Osteoblast (primary cell): ENCODE results near the gene ELOVL1. TPM values are rescaled to one million over a fixed set of nuclear protein-coding genes. Genes with fewer than 3 reads are reported as not detected.

Source experiments
- DNase-seq: peaks from one replicate; pipeline ENCODE4 v3.0.0; 2011; ENCODE audit warnings: low spot score, mixed read lengths; ENCODE audit not compliant: insufficient read length; ENCODE audit errors: missing footprints
- H2AFZ ChIP-seq: 2 replicates; pipeline ENCODE4 v1.6.0; 2011; ENCODE audit warnings: mild to moderate bottlenecking, low read length
- H3K27ac ChIP-seq: 2 replicates; pipeline ENCODE4 v1.5.1; 2011; ENCODE audit warnings: mild to moderate bottlenecking, low read depth, low read length, moderate library complexity
- H3K27me3 ChIP-seq: 2 replicates; pipeline ENCODE4 v1.6.0; 2012; ENCODE audit warnings: mild to moderate bottlenecking, control low read depth, inconsistent platforms, low read length, moderate library complexity; ENCODE audit not compliant: insufficient read depth
- H3K36me3 ChIP-seq: 2 replicates; pipeline ENCODE4 v1.5.1; 2011; ENCODE audit warnings: mild to moderate bottlenecking, low read length, control low read depth, moderate library complexity; ENCODE audit not compliant: insufficient read depth
- H3K4me1 ChIP-seq: 2 replicates; pipeline ENCODE4 v1.5.1; 2011; ENCODE audit warnings: mild to moderate bottlenecking, low read length, control low read depth, moderate library complexity; ENCODE audit not compliant: insufficient read depth
- H3K4me2 ChIP-seq: 2 replicates; pipeline ENCODE4 v1.6.0; 2011; ENCODE audit warnings: mild to moderate bottlenecking, low read length; ENCODE audit not compliant: insufficient read depth
- H3K4me3 ChIP-seq: fragments of 200-600 bp; sonication (generic); 3 replicates; pipeline ENCODE4 v1.5.1; 2012; ENCODE audit warnings: mild to moderate bottlenecking, low read length, inconsistent platforms; ENCODE audit not compliant: insufficient read depth
- H3K79me2 ChIP-seq: 2 replicates; pipeline ENCODE4 v1.6.0; 2012; ENCODE audit warnings: mild to moderate bottlenecking, low read length, control low read depth, inconsistent platforms; ENCODE audit not compliant: insufficient read depth
- H3K9me3 ChIP-seq: 2 replicates; pipeline ENCODE4 v1.5.1; 2011; ENCODE audit warnings: low read depth, low read length, control low read depth
- H4K20me1 ChIP-seq: 2 replicates; pipeline ENCODE4 v1.6.0; 2012; ENCODE audit warnings: mild to moderate bottlenecking, low read length, control low read depth; ENCODE audit not compliant: insufficient read depth
- total RNA-seq: library from RNA; depleted of rRNA; stranded (reverse); fragments of >200 nt; gene quantifications from 2 replicates; pipeline ENCODE4 v1.2.3, GENCODE V29; 2012
- TF ChIP-seq, protein P1 (sequence below): IDR thresholded peaks from 2 replicates; pipeline ENCODE4 v1.5.1; 2011; ENCODE audit warnings: mild to moderate bottlenecking, low read depth, low read length, moderate library complexity; ENCODE audit errors: extremely low read depth

ELOVL1 gene
- total RNA-seq, 1 donor = 36.9 TPM

DNA sequence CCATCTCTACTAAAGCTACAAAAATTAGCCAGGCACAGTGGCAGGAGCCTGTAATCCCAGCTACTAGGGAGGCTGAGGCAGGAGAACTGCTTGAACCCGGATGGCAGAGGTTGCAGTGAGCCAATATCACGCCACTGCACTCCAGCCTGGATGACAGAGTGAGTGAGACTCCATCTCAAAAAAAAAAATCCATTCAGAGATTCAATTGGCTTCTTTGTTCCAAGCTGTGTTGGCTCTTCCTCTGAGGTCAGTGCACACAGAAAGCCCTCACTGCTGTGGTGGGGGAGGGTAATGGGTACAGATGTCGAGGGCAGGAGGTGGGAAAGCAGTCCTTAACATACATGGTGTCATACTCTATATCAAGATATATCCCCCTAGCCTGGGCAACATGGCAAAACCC lies 52.3 kb downstream of the ELOVL1 start:
- no peaks in the 10 kb centered on the region for H4K20me1 ChIP-seq
- no peaks in the 10 kb centered on the region for H3K4me1 ChIP-seq
- H3K9me3 ChIP-seq = no peaks in the 10 kb centered on the region
- no peak overlapping the region for H3K27ac ChIP-seq
- TF ChIP-seq, protein P1, sequence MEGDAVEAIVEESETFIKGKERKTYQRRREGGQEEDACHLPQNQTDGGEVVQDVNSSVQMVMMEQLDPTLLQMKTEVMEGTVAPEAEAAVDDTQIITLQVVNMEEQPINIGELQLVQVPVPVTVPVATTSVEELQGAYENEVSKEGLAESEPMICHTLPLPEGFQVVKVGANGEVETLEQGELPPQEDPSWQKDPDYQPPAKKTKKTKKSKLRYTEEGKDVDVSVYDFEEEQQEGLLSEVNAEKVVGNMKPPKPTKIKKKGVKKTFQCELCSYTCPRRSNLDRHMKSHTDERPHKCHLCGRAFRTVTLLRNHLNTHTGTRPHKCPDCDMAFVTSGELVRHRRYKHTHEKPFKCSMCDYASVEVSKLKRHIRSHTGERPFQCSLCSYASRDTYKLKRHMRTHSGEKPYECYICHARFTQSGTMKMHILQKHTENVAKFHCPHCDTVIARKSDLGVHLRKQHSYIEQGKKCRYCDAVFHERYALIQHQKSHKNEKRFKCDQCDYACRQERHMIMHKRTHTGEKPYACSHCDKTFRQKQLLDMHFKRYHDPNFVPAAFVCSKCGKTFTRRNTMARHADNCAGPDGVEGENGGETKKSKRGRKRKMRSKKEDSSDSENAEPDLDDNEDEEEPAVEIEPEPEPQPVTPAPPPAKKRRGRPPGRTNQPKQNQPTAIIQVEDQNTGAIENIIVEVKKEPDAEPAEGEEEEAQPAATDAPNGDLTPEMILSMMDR = no peak
- no peak overlapping the region for H3K4me3 ChIP-seq
- H3K27me3 ChIP-seq = no peaks in the 10 kb centered on the region
- no peak overlapping the region for H3K4me2 ChIP-seq
- H3K36me3 ChIP-seq = no peaks in the 10 kb centered on the region
- no peak overlapping the region for H2AFZ ChIP-seq
- H3K79me2 ChIP-seq = no peaks in the 10 kb centered on the region
- no peak for DNase-seq

GRCh38 chr1:43314233-43314632 lies 53.6 kb downstream of the ELOVL1 start:
- no peaks in the 10 kb centered on the region for H3K36me3 ChIP-seq
- H3K4me1 ChIP-seq = no peaks in the 10 kb centered on the region
- TF ChIP-seq, protein P1 = no peak
- no peak overlapping the region for H2AFZ ChIP-seq
- H3K79me2 ChIP-seq = no peaks in the 10 kb centered on the region
- no peak overlapping the region for H3K27ac ChIP-seq
- no peaks in the 10 kb centered on the region for H4K20me1 ChIP-seq
- H3K9me3 ChIP-seq = no peaks in the 10 kb centered on the region
- DNase-seq = no peak
- H3K27me3 ChIP-seq = no peaks in the 10 kb centered on the region
- H3K4me3 ChIP-seq = no peak overlapping the region
- no peak overlapping the region for H3K4me2 ChIP-seq

DNA sequence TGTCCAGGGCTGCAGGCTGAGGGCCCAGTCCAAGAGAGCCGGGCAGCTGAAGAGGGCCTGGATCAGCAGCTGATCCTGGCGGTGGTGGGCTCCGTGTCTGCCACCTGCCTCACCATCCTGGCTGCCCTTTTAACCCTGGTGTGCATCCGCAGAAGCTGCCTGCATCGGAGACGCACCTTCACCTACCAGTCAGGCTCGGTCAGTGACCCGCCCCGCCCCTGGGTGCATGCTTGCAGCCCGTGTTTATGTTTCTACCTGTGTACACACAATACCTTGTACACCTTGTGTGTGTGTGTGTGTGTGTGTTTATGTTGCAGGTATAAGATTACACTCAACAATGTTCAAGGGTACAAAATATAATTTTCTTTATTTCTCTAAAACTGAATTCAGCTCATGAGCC lies 54.0 kb downstream of the ELOVL1 start:
- no peaks in the 10 kb centered on the region for H3K9me3 ChIP-seq
- H3K79me2 ChIP-seq = no peaks in the 10 kb centered on the region
- no peak for DNase-seq
- H3K36me3 ChIP-seq = no peaks in the 10 kb centered on the region
- H4K20me1 ChIP-seq = no peaks in the 10 kb centered on the region
- no peak overlapping the region for H3K27ac ChIP-seq
- TF ChIP-seq, protein P1 = no peak
- H3K27me3 ChIP-seq = no peaks in the 10 kb centered on the region
- H3K4me1 ChIP-seq = no peaks in the 10 kb centered on the region
- H3K4me3 ChIP-seq = no peak overlapping the region
- no peak overlapping the region for H3K4me2 ChIP-seq
- no peak overlapping the region for H2AFZ ChIP-seq

Other genes starting within 250 kb of the ELOVL1 start
- 46.3 and 50.7 TPM in 2 replicates for gene EBNA1BP2, start 195.7 kb downstream of the ELOVL1 start, total RNA-seq
- under 0.01 TPM in 1 of 2 replicates, not detected in the other for gene CFAP57, start 195.7 kb downstream of the ELOVL1 start, total RNA-seq
- not detected in 2 replicates for gene TMEM125, start 98.0 kb downstream of the ELOVL1 start, total RNA-seq
- gene C1orf210, start 82.4 kb downstream of the ELOVL1 start, total RNA-seq = not detected in 2 replicates
- not detected in 2 replicates for gene TIE1, start 67.0 kb downstream of the ELOVL1 start, total RNA-seq
- not detected in 2 replicates for gene MPL, start 30.2 kb downstream of the ELOVL1 start, total RNA-seq
- gene CDC20, start 9.0 kb downstream of the ELOVL1 start, total RNA-seq = 4.7 and 5.3 TPM in 2 replicates
- 64.8 and 65.9 TPM in 2 replicates for gene MED8, start 21.8 kb upstream of the ELOVL1 start, total RNA-seq
- gene SZT2, start 21.9 kb upstream of the ELOVL1 start, total RNA-seq = 41.0 and 42.0 TPM in 2 replicates
- 24.5 and 27.1 TPM in 2 replicates for gene HYI, start 85.9 kb upstream of the ELOVL1 start, total RNA-seq
- 12.1 and 13.0 TPM in 2 replicates for gene PTPRF, start 162.9 kb upstream of the ELOVL1 start, total RNA-seq